Hepatic stellate cell (primary cell): ENCODE data around the gene YPEL1.
"Not testable (repeated sequence)": the region's sequence is repeated elsewhere in the genome, so short reads cannot be mapped to it uniquely, and the experiment has no call there.

Experiments used
- DNase-seq: peaks from one replicate; pipeline ENCODE4 v3.0.0; 2011; ENCODE audit warnings: low spot score

Gene YPEL1

GRCh38 chr22:21721195-21721852 is 14.3 kb downstream of the YPEL1 start:
- not testable (repeated sequence) for DNase-seq

DNA sequence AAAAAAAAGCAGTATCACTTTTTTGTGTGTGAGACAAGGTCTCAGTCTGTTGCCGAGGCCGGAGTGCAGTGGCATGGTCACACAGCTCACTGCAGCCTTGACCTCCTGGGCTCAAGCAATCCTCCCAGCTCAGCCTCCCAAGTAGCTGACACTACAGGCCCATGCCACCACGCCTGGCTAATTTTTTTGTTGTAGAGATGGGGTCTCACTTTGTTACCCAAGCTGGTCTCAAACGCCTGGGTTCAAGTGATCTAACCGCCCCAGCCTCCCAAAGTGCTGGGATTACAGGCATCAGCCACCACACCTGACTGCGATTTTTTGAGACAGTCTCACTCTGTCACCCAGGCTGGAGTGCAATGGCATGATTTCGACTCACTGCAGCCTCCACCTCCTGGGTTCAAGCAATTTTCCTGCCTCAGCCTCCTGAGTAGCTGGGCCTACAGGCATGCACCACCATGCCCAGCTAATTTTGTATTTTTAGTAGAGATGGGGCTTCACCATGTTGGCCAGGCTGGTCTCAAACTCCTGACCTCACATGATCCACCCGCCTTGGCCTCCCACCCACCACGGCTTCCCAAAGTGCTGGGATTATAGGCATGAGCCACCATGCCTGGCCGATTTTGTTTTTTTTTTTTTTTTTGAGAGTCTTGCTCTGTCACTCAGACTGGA is 15.3 kb downstream of the YPEL1 start:
- not testable (repeated sequence) for DNase-seq

DNA sequence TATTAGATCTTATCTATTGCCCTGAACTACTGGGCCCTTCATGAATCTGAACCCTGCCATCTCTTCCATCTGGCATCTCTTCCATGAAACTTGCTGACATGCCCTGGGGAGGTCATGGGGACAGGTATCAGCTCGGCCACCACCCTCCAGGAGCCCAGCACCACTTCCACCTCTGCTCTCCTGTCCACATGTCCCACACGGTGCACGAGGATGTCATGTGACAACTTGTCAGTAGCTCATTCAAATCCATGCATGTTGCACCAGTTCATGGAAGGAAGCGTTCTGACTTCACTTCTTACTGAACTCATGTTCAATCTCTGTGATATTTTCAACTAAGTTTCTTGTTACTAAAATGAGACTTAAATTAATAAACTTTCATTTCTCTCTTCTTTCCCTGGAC is 16.6 kb downstream of the YPEL1 start:
- DNase-seq: no peak

DNA sequence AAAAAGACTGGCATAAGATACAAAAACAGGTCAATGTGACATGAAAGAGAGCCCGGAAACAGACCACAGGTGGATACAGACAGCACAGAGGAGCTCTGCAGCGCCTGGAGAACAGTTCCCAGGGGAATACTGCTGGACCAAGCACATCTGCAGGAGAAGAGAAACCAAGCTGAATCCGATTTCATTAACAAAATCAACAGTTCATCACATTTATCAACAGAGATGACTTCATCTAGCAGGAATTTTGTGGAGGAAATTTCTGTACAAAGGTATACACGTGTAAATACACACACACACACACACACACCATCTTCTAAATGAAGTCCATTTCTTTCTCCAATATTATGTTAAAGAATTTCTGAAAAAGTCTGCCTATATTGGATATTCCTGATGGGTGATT is 17.1 kb downstream of the YPEL1 start:
- no peak for DNase-seq

GRCh38 chr22:21716395-21717122 is 19.0 kb downstream of the YPEL1 start:
- DNase-seq: not testable (repeated sequence)

GRCh38 chr22:21714786-21715185 is 20.8 kb downstream of the YPEL1 start:
- no peak for DNase-seq

DNA sequence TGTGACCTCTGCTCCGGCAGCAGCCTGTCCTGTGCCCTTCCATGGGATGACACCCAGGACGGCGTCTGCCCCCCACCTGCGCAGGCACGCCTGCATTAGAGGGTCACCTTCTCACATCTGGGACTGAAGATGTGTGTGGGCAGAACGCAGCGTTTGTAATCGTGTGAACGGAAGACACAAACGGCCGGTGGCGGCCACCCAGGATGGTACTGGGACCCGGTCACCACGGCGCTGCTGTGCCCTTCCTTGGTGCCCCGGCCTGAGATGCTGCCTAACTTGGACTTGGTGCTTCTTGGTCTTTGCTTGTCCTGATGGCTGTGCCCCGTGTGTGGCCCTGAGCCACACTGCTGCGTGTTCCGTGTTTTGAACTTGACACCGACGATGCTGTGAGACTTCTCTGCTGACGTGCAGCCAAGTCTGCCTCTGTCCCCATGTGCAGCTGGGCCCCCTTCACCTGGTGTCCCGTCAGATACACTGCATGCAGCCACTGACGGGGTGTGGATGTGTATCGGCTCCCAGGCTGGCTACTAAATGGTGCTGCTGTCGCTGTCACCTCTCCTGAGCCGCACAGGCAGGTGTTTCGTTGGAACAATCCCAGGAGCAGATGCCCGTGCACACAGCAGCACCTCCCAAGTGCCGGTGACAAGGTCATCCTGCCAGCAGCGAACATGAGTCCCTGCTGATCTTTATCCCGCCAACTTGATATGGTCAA is 21.4 kb downstream of the YPEL1 start:
- no peak for DNase-seq

GRCh38 chr22:21713428-21714058 is 22.1 kb downstream of the YPEL1 start:
- DNase-seq: no peak

DNA sequence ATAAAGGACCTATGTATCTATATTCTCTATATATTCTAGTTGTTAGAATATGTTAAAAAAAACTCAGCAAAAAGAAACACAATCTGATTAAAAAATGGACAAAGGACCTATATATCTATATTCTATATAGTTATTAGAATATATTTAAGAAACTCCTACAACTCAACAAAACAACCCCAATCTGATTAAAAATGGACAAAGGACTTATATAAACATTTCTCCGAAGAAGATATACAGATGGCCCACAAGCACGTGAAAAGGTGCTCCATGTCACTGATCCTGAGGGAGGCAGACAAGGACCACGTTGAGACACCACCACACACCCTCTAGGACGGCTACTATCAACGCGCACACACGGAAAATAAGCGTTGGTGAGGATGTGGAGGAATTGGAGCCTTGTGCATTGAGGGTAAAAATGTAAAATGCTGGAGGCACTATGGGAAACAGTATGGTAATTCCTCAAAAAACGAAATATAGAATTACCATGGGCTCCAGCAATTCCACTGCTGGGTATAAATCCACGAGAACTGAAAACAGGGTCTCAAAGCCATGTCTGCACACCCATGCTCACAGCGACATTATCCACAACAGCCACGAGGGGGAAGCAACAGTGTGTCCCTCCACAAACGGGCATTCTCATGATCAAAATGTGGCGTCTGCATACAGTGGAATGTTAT is 22.7 kb downstream of the YPEL1 start:
- DNase-seq: peak; percentile 89

DNA sequence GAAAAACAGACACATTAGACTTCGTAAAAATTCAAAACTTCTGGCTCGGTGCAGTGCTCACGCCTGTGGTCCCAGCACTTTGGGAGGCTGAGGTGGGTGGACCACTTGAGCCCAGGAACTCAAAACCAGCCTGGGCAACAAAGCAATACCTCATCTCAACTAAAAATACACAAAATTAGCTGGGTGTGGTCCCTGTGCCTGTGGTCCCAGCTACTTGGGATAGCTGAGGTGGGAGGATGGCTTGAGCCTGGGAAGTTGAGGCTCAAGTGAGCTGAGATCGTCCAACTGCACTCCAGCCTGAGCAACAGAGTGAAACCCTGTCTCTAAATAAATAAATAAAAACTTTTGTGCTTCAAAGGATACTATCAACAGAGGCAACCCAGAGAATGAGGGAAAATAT is 23.7 kb downstream of the YPEL1 start:
- DNase-seq: no peak

DNA sequence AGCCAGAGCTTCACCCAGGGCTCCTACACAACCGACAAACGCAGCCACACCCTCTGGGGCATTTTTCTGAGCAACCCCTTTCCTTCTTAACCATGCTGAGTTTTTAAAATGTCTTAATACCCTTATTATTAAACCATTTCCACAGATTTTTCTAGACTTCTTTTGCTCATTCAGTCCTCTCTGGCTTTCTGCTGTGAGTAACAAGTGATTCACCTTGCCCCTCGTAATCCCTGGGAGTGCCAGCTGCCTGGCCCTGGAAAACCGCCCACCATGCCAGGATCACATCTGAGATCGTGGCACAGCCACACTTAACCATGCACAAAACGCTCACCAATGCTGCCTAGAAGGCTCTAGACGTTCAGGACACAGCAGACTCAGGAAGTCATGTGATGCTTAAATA is 25.4 kb downstream of the YPEL1 start:
- no peak for DNase-seq

DNA sequence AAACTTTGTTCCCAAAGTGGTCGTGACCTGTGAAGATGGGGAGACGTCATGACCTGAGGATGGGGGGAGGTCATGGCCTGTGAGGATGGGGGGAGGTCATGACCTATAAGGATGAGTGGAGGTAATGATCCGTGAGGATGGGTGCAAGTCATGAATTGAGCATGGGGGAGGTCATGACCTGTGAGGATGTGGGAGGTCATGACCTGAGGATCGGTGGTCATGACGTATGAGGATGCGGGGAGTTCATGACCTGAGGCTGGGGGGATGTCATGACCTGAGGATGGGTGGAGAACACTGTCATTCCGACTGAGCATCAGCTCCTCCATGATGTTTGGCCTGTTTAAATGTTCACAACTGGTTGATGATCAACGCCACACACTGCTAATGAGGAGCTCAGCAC is 25.9 kb downstream of the YPEL1 start:
- no peak for DNase-seq

DNA sequence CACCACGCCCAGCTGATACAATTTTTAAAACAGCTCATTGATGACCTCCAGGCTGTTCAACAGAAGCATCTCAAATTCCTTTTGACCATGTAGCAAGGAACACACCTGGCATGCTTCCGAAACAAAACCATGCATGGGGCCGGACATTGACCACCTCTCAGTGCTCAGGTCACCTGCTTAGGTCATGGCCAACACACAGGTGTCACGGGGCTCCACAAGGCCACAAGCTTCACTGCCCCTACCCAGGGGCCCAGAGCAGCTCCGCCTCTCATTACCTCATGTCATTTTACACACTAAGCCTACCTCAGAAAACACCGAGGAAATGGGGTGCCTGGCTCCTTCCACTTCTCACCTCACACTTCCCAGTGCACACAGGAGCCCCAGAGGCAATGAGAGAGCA is 26.6 kb downstream of the YPEL1 start:
- DNase-seq: no peak

DNA sequence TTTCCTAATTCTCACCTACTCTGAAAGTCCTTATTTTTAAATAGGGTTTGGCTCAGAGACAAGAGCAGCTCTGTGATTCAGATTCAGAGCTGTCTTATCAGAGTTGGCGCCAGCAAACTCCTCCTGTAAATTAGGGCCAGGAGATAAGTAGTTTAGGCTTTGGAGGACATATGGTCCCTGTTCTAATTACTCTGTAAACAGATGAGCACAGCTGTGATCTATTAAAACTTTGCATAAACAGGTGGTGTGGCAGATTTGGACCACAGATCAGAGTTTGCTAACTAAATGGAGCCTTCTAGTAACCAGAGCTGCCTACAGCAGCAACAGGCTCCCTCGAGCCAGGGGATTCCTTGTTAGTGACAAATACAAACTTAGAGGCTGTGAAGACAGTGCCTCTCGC is 27.9 kb downstream of the YPEL1 start:
- no peak for DNase-seq

DNA sequence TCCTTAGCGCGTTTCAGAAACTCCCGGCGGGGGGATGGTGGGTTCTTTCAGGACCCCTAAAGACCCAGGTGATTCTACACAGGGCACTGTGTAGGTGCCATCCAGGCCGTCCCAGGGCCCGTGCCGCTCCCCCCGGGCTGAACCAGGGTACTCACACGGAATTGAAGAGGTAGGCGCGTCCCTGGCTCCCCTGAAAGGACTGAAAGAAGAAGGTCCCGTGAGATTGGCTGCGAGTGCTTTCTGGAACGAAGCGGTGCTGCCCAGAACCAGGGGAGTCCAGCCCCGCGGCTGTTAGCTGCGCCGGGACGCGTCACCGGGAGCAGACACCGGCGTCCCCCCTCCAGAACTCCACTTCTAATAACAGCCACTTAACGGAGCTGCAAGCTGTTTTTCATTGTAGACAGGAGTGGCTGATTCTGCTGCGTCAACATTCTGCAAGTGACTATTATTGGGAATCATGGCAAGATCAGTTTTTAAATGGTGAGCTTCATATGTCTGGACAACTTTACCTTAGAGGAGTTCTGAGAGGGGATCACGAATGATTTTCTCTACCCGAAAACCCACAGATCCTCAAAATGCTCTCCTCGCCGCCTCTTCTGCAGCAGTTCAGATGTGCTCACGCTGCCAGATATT is 31.8 kb downstream of the YPEL1 start:
- no peak for DNase-seq

DNA sequence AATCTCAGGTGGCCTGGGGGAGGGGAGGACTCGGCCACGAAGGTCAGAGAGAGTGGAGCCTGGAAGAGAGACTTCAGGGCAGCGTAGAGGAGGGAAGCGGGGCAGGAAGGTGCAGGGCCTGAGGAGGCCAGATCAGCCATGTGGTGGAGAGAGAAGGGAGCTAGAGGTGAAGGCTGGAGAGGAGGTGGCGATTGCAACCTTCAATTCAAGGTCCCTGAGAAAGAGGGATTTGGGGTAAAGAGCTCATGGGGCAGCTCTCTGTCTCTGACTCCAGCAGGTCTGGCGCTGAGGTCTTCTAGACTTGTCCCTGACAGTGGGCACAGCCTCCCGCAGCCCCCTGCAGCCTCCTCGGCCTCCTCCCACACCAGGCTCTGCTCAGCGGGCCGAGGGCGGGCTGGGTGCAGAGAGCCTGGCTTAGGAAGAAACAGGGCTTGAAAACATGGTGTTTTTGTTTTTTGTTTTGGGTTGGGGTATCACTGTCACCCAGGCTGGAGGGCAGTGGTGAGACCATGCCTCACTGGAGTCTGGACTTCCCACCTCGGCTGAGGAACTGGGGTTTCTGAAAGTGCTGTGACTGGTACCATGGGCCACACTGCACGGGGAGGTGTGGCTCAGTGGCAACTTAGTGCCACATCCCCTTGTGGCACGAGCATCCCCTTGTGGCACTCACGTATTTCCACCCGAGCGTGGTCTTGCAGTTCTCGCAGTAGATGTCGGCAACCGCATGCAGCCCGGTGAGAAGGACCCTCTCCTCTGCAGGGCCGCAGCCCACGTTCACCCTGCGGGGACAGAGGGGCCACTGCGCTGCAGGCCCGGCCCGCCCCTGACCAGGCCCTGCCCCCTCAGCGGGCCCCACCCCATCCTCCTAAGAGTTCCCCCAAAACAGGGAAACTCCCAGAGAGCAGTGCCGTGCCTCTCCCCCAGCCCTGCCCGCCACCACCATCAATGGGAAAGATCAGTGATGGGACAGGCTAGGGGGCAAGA is 32.6 kb downstream of the YPEL1 start:
- no peak for DNase-seq

DNA sequence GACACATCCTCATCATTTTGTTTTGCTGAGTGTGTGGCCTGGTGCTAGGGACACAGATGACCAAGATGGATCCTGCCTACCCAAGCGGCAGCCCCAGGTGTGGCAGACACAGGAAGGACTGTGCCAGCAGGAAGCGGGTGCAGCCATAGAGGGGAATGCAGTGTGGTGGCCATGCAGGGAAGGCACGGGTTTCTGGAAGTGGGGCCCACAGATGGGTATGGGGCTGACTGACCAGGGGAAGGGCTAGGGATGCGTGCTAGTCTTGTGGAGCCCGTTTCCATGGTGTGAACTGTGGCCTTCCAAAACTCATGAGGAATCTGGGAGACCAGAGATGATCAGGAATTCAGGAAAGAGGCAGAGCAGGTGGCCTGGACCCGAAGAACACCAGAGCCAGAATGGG is 33.5 kb downstream of the YPEL1 start:
- DNase-seq: no peak

GRCh38 chr22:21701384-21701971 is 34.1 kb downstream of the YPEL1 start:
- no peak for DNase-seq

- DNase-seq: no peak
Measured at GRCh38 chr22:21700822-21701221, 34.8 kb downstream of the YPEL1 start.

GRCh38 chr22:21699643-21700042 is 36.0 kb downstream of the YPEL1 start:
- DNase-seq: no peak
